Measurements from ENCODE around the gene CCR2. TPM values are rescaled to one million over a fixed set of nuclear protein-coding genes. Genes with fewer than 3 reads are reported as not detected.
"Not testable (repeated sequence)": the region's sequence is repeated elsewhere in the genome, so short reads cannot be mapped to it uniquely, and the experiment has no call there.

Gene CCR2
- total RNA-seq, 1 donor, result under 0.01 TPM

DNA sequence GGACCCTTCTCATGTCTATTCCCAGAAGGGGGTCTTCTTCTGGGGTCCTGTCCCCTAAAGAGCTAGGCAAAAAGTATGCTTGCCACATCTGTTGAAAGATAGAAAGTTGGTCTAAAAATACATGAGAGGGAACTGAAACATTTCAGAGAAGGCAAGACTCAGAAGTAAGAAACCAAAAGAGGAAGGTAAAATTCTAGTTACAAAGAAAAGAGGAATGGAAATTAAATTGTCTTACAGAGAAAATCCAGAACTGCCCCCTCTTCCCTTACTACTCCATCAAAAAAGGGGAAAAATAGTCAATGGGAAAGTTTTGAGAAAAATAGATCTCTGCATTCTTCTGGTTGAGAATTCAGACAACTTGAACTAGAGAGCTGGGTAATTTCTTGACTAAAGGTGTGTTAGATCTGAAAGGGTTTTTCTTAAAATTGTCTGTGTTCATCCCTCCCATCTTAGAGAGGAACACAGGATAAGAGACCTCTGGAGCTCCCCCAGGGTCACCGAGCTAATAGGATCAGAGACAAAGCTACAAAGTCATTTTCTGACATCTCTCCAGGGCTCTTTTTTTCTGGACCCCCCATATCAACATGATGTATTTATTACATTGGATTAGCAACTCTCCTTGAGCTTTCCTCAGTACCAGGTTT, 32.3 kb upstream of the CCR2 start:
- H3K4me3 ChIP-seq (ENCODE audit: low read depth, low read length), result no peak overlapping the region
- TF ChIP-seq, protein P1, sequence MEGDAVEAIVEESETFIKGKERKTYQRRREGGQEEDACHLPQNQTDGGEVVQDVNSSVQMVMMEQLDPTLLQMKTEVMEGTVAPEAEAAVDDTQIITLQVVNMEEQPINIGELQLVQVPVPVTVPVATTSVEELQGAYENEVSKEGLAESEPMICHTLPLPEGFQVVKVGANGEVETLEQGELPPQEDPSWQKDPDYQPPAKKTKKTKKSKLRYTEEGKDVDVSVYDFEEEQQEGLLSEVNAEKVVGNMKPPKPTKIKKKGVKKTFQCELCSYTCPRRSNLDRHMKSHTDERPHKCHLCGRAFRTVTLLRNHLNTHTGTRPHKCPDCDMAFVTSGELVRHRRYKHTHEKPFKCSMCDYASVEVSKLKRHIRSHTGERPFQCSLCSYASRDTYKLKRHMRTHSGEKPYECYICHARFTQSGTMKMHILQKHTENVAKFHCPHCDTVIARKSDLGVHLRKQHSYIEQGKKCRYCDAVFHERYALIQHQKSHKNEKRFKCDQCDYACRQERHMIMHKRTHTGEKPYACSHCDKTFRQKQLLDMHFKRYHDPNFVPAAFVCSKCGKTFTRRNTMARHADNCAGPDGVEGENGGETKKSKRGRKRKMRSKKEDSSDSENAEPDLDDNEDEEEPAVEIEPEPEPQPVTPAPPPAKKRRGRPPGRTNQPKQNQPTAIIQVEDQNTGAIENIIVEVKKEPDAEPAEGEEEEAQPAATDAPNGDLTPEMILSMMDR (IDR thresholded peaks at IDR 0.05; ENCODE audit: insufficient read depth, low read length), result no peak
- no peak for DNase-seq (ENCODE audit: low read depth)

DNA sequence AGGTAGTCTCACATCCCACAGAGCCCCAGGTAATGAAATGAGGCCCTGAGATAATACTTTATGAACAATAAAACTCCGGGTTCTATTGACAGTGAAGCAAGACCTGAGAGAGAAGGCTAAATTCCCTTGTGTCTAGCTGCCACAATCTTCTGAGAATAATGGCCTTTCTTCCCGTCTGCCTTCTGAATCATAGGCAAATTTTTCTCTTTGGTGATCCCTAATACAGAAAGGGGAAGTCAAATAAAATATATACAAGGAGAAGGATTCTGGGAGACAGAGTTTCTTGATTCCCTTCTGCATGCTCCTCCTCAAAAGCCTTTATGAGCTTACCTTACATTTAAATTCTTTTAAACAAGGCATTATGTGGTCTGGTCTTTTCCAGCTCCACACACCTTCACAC, 29.9 kb upstream of the CCR2 start:
- H3K4me3 ChIP-seq (ENCODE audit: low read depth, low read length), result no peak overlapping the region
- no peak for DNase-seq (ENCODE audit: low read depth)
- TF ChIP-seq, protein P1 (IDR thresholded peaks at IDR 0.05; ENCODE audit: insufficient read depth, low read length), result no peak

DNA sequence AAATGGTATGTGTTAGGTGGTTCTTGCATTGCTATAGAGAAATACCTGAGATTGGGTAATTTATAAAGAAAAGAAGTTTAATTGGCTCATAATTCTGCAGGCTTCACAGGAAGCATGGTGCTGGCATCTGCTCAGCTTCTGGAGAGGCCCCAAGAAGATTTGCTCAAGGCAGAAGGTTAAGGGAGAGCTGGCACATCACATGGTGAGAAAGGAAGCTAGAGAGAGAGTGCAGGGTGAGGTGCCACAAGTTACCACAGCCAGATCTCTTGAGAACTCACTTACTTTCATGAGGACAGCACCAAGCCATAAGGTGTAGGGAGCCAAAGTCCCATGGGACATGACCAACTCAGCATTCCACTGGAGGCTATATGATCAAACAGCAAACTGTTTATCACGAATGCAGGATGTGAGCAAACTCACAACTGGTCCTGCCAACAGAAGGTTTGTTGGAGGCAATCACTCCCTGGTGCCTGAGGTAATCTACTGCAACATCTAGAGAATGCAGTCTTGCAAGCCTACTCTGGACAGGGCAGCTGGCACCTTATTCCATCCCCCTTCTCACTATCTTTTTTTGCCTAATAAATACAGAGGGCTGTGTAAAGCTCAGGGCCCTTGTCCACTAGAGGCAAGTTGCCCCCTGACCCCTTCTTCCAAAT, 28.1 kb upstream of the CCR2 start:
- no peak for DNase-seq (ENCODE audit: low read depth)
- TF ChIP-seq, protein P1 (IDR thresholded peaks at IDR 0.05; ENCODE audit: insufficient read depth, low read length), result no peak
- H3K4me3 ChIP-seq (ENCODE audit: low read depth, low read length), result no peak overlapping the region

DNA sequence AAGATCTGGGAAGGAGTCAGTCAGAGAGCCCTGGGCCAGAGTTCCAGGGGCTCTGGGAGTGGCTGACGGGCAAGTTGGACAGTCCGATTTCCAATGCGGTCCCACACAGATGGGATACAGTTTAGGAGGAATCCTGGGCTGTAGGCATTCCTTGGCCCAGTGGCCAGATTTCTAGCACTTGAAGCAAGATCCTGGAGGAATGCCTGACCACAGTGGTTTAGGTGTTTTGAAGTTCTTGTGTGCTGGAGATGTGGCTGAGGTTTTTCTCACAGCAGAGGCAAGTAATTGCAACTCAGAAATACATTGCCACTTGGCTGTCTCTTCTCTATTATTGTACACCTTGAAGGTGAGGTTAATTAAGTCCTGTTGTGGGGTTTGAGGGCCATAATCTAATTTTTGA, 23.2 kb upstream of the CCR2 start:
- not testable (repeated sequence) for H3K4me3 ChIP-seq (ENCODE audit: low read depth, low read length)
- DNase-seq (ENCODE audit: low read depth), result peak; percentile 12

DNA sequence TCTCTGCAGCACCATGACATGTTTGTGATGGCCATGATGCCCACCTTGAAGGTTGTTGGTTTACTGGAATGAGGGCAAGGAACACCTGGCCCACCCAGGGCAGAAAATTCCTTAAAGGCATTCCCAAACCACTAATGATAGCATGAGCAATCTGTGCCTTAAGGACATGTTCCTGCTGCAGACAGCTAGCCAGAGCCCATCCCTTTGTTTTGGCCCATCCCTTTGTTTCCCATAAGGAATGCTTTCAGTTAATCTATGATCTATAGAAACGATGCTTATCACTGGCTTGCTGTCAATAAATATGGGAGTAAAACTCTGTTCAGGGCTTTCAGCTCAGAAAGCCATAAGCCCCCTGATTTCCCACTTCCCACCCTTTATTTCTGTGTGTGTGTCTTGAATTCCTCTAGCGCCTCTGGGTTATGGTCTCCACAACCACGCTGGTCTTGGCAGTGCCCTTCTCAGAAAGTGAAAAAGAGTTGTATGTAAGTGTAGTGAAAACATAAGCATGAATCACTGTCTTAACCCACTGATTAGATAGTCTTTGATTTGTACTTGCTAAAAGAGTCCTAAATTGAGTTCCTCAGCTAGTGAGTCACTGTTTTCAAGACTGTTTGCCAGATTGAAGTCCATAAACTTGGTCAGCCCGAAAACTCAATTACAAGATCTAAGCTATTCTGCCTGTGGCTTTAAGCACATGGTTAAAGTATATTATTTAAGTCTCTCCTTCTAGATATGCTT, 19.0 kb upstream of the CCR2 start:
- H3K4me3 ChIP-seq (ENCODE audit: low read depth, low read length), result no peak overlapping the region
- DNase-seq (ENCODE audit: low read depth), result peak; percentile 73
- TF ChIP-seq, protein P1 (IDR thresholded peaks at IDR 0.05; ENCODE audit: insufficient read depth, low read length), result no peak

DNA sequence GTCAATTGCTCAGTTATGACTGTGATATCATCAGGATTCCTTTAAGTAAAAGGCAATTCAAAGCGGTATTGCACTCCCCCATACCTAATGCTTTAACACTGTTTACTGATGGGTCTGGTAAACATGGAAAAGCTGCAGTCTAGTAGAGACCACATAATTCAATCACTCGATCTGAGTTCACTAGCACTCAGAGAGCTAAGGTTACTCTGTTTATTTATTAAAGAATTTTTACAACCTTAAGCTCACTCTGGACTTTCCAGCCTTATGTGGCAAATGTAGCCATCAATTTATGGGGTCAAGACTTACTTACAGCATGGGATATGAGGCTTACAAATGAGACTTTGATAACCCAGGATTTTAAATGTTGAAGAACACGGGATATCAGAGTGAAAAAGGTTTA, 18.4 kb upstream of the CCR2 start:
- no peak overlapping the region for H3K4me3 ChIP-seq (ENCODE audit: low read depth, low read length)
- DNase-seq (ENCODE audit: low read depth), result no peak
- TF ChIP-seq, protein P1 (IDR thresholded peaks at IDR 0.05; ENCODE audit: insufficient read depth, low read length), result no peak

DNA sequence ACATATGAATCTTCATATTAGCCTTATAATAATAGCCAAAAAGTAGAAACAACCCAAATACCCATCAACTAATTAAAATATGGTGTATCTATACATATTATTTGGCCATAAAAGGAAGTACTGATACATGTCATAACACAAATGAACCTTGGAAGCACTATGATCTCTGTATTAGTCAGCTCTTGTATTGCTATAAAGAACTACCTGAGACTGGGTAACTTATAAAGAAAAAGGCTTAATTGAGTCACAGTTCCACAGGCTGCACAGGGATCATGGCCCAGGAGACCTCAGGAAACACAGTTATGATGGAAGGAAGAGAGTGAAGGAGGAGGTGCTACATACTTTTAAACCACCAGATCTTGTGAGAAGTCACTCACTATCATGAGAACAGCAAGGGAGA, 16.0 kb upstream of the CCR2 start:
- H3K4me3 ChIP-seq (ENCODE audit: low read depth, low read length), result no peak overlapping the region
- TF ChIP-seq, protein P1 (IDR thresholded peaks at IDR 0.05; ENCODE audit: insufficient read depth, low read length), result no peak
- no peak for DNase-seq (ENCODE audit: low read depth)

Data from fibroblast of the aortic adventitia (primary cell).